Stimulated activated memory B cell treated with anti-CD40 and anti-IgM and Interleukin-4, amounts not matched to agents 10 μg/mL and 1 μg/mL and 100 μg/mL, for 72 hours (primary cell): ENCODE data around the gene PDE3B.
"Not testable (repeated sequence)": the region's sequence is repeated elsewhere in the genome, so short reads cannot be mapped to it uniquely, and the experiment has no call there.

ENCODE experiments used
- ATAC-seq: fragments of 150-1000 bp; cut with Tn5 transposase; 2 replicates; pipeline ENCODE4 v1.10.0; 2021
- H3K27ac Mint-ChIP-seq: one replicate; pipeline ENCODE4 v1.8.0; 2022; ENCODE audit warnings: mild to moderate bottlenecking, mixed read lengths
- H3K27me3 Mint-ChIP-seq: one replicate; pipeline ENCODE4 v1.8.0; 2022; ENCODE audit warnings: mixed read lengths
- H3K36me3 Mint-ChIP-seq: one replicate; pipeline ENCODE4 v1.8.0; 2022; ENCODE audit warnings: mixed read lengths
- H3K4me1 Mint-ChIP-seq: one replicate; pipeline ENCODE4 v1.8.0; 2022; ENCODE audit warnings: mixed read lengths
- H3K4me3 Mint-ChIP-seq: one replicate; pipeline ENCODE4 v1.8.0; 2022; ENCODE audit warnings: mild to moderate bottlenecking, moderate library complexity, mixed read lengths
- H3K9me3 Mint-ChIP-seq: one replicate; pipeline ENCODE4 v1.8.0; 2022; ENCODE audit warnings: mixed read lengths

The PDE3B gene

DNA sequence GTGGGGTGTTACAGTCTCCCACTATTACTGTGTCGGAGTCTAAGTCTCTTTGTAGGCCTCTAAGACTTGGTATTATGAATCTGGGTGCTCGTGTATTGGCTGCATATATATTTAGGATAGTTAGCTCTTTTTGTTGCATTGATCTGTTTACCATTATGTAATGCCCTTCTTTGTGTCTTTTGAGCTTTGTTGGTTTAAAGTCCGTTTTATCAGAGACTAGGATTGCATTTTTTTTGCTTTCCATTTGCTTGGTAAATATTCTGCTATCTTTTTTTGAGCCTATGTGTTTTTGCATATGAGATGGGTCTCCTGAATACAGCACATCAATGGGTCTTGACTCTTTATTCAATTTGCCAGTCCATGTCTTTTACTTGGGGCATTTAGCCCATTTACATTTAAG lies 97.6 kb downstream of the PDE3B start:
- Mint-ChIP-seq H3K36me3 (no peaks in the 10 kb centered on the region), H3K4me1 (no peaks in the 10 kb centered on the region), H3K4me3 (no peak overlapping the region), H3K9me3 (peaks cover 2% of the 10 kb centered on the region), H3K27me3 (no peaks in the 10 kb centered on the region), H3K27ac (no peak overlapping the region)
- ATAC-seq, result no peak

DNA sequence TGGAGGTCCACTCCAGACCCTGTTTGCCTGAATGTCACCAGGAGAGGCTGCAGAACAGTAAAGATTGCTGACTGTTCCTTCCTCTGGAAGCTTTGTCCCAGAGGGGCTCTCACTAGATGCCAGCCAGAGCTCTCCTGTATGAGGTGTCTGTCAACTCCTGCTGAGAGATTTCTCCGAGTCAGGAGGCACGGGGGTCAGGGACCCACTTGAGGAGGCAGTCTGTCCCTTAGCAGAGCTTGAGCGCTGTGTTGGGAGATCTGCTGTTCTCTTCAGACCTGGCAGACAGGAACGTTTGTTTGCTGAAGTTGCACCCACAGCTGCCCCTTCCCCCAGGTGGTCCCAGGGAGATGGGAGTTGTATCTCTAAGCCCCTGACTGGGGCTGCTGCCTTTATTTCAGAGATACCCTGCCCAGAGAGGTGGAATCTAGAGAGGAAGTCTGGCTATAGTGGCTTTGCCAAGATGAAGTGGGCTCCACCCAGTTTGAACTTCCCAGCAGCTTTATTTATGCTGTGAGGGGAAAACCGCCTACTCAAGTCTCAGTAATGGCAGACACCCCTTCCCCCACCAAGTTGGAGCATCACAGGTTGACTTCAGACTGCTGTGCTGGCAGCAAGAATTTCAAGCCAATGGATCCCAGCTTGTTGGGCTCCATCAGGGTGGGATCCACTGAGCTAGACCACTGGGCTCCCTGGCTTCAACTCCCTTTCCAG lies 99.4 kb downstream of the PDE3B start:
- Mint-ChIP-seq H3K27me3 (no peaks in the 10 kb centered on the region), H3K9me3 (peaks cover 2% of the 10 kb centered on the region), H3K4me3 (no peak overlapping the region), H3K4me1 (no peaks in the 10 kb centered on the region), H3K36me3 (no peaks in the 10 kb centered on the region), H3K27ac (no peak overlapping the region)
- no peak for ATAC-seq

DNA sequence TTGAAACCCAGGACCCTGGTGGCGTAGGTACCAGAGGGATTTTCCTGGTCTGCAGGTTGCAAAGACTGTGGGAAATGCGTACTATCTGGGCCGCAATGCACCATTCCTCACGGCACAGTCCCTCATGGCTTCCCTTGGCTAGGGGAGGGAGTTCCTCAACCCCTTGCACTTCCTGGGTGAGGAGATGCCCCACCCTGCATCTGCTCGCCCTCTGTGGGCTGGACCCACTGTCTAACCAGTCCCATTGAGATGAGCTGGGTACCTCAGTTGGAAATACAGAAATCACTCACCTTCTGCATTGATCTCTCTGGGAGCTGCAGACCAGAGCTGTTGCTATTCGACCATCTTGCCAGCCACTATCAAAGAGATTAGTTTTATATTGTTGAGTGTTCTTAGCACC lies 100.1 kb downstream of the PDE3B start:
- not testable (repeated sequence) for H3K36me3 Mint-ChIP-seq, H3K27ac Mint-ChIP-seq, H3K27me3 Mint-ChIP-seq, H3K9me3 Mint-ChIP-seq, H3K4me1 Mint-ChIP-seq, H3K4me3 Mint-ChIP-seq, ATAC-seq

DNA sequence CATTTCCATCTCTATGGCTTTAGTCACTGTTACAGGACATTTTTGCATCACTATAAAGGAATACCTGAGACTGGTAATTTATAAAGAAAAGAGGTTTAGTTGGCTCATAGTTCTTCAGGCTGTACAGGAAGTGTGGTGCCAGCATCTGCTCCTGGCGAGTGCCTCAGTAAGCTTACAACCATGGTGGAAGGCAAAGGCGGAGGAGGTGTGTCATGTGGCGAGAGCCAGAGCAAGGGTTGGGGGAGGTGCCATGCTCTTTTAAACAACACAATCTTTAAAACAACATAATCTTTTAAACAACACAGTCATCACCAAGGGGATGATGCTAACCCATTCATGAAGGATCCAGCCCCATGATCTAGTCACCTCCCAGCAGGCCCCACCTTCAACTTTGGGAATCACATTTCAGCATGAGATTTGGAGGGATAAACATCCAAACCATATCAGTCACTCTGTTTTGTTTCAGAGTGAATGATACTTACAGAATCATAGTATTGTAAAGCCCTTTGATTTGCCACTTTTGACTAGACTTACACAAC lies 103.3 kb downstream of the PDE3B start:
- Mint-ChIP-seq H3K4me1 (no peaks in the 10 kb centered on the region), H3K36me3 (no peaks in the 10 kb centered on the region), H3K4me3 (no peak overlapping the region), H3K9me3 (no peaks in the 10 kb centered on the region), H3K27ac (no peak overlapping the region), H3K27me3 (no peaks in the 10 kb centered on the region)
- ATAC-seq, result no peak

DNA sequence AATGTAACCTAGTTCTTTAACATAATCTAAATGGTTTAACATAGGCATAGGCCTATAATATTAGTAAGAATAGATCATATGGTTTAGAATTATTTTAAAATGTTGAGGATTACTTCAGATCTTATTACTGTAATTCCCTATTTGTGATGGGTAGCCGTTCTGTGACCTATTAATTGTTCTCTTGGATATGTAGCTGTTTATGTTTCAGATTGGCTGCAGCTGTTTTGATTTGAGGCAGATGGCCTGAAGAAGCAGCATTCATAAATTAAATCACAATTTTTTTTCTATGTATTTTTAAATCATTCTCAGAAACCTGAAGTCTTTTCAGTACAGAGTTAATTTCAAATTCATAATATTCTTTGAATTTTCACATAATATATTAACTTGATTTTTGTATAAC lies 104.5 kb downstream of the PDE3B start:
- H3K27ac Mint-ChIP-seq, result no peak overlapping the region
- H3K4me3 Mint-ChIP-seq, result no peak overlapping the region
- no peaks in the 10 kb centered on the region for H3K27me3 Mint-ChIP-seq
- no peaks in the 10 kb centered on the region for H3K9me3 Mint-ChIP-seq
- no peak for ATAC-seq
- H3K36me3 Mint-ChIP-seq, result no peaks in the 10 kb centered on the region
- peaks cover 8% of the 10 kb centered on the region for H3K4me1 Mint-ChIP-seq

DNA sequence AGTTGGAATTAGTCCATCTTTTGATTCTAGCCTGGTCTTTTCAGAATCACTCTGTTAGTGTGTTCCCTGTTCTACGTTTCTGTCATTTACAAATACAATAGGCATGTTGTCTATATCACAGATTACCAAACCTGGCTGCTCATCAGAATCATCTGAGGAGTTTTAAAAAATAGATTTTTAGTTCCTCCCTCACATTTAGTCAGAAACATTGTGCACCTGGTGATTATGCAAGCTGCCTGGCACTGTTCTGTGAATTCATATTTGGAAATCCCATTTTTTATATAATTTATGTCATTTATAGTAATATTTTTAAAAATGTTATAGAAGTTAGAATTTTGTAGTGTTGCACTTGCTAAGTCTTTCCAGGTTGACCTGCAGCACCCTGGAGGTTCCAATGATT lies 107.3 kb downstream of the PDE3B start:
- peaks cover 8% of the 10 kb centered on the region for H3K4me1 Mint-ChIP-seq
- ATAC-seq, result no peak
- H3K9me3 Mint-ChIP-seq, result no peaks in the 10 kb centered on the region
- H3K27me3 Mint-ChIP-seq, result no peaks in the 10 kb centered on the region
- no peak overlapping the region for H3K4me3 Mint-ChIP-seq
- H3K27ac Mint-ChIP-seq, result no peak overlapping the region
- H3K36me3 Mint-ChIP-seq, result no peaks in the 10 kb centered on the region

DNA sequence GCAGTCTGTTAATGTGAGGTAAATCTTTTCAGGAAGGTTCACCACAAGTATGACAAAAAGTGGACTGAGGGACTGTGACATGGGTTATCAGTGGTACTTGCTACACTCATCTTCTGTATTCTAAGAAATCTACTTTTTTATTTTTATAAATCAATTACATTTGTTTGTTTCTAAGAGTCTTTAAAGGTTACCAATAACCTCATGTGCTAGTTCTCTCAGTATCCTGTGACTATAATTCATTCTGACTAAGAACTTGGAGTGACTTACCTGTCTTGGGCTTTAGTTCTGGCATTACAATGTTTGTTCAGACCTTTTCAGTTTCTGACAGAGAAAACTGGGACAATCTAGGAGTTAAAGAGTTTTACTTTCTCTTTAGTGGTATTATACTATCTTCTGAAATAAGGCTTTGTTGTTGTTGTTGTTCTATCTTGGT lies 108.4 kb downstream of the PDE3B start:
- Mint-ChIP-seq H3K9me3 (no peaks in the 10 kb centered on the region), H3K27ac (no peak overlapping the region), H3K4me1 (peaks cover 8% of the 10 kb centered on the region), H3K27me3 (no peaks in the 10 kb centered on the region), H3K4me3 (no peak overlapping the region), H3K36me3 (no peaks in the 10 kb centered on the region)
- ATAC-seq, result no peak

DNA sequence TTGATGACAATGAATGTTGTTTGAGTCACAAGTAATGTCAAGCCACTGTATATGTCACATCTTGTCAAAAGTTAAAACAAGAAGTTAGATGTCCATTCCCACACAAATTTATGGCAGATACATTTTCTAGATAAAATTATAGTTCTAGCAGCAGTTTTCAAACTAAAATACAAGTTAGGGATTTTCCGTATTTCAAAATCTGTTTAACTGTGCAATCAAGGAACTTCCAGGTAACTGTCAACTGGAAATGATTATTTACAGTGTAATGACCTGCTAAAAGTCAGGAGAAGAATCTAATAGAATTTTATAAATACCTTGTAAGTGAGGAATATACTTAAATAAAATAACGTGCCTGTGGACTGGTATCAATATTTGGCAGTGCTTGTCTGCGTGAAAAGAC lies 111.5 kb downstream of the PDE3B start:
- Mint-ChIP-seq H3K4me3 (no peak overlapping the region), H3K36me3 (no peaks in the 10 kb centered on the region), H3K27ac (no peak overlapping the region), H3K4me1 (peaks cover 8% of the 10 kb centered on the region), H3K27me3 (no peaks in the 10 kb centered on the region), H3K9me3 (no peaks in the 10 kb centered on the region)
- no peak for ATAC-seq

DNA sequence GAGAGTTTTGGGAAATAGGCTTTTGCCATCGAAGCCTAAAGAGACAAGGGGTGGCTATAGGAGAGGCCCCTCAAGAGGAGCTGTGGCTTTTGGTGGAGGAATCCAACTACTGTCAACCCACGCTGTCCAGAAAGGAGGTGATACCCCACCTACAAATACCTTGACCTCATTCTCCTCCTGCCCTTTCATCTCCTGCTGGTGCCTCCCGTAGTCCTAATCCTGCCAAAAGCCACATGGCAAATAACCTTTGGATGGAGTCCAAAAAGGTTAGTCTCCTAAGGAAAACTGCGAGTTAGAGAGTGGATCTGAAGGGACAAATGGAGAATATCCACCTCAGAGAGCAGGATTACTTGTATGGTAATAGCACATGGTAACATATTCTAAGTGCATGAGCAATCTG lies 112.7 kb downstream of the PDE3B start:
- Mint-ChIP-seq H3K27me3 (no peaks in the 10 kb centered on the region), H3K4me3 (no peak overlapping the region), H3K27ac (no peak overlapping the region), H3K4me1 (peaks cover 8% of the 10 kb centered on the region), H3K36me3 (no peaks in the 10 kb centered on the region), H3K9me3 (no peaks in the 10 kb centered on the region)
- ATAC-seq, result no peak

DNA sequence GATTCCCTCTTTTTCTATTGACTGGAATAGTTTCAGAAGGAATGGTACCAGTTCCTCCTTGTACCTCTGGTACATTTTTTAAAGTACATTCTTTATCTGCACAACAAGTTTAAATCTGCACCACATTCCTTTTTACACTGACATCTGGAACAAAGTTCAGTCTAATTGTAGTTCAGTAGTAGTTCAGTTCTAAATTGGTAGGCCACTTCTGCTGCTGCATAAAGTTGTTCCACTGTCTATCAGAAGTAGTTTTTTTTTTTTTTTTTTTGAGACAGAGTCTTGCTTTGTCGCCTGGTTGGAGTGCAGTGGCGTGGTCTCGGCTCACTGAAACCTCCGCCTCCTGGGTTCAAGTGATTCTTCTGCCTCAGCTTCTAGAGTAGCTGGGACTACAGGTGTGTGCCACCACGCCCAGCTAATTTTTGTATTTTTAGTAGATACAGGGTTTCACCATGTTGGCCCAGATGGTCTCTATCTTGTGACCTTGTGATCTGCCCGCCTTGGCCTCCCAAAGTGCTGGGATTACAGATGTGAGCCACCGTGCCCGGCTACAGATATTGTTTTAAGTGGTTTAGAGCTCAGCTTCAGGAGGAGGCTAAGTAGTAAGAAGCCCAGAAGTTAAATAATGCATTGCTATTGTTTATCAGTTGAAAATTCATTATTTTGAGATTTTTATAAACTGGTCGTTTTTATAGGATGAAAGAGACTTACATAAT lies 115.9 kb downstream of the PDE3B start:
- H3K4me1 Mint-ChIP-seq, H3K36me3 Mint-ChIP-seq, H3K4me3 Mint-ChIP-seq, ATAC-seq, H3K27me3 Mint-ChIP-seq, H3K27ac Mint-ChIP-seq, H3K9me3 Mint-ChIP-seq: not testable (repeated sequence)

DNA sequence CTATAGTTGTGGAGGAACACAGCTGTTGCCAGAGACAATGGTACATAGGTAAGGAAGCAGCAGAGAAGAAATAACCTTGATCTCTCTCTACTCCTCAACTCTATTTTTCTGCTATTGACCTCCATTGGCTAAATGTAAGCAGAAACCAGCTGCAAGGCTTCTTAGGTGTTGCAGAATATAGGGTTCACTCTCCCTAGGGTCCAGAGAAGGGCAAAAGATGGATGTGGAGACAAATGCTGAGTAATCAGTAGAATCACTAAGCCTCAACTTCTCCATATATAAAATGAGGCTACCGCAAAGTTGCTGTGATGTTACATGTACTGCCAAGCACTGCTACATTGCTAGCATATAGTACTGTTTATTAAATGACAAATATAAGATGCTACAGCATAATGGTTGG lies 120.6 kb downstream of the PDE3B start:
- peaks cover 14% of the 10 kb centered on the region for H3K4me1 Mint-ChIP-seq

DNA sequence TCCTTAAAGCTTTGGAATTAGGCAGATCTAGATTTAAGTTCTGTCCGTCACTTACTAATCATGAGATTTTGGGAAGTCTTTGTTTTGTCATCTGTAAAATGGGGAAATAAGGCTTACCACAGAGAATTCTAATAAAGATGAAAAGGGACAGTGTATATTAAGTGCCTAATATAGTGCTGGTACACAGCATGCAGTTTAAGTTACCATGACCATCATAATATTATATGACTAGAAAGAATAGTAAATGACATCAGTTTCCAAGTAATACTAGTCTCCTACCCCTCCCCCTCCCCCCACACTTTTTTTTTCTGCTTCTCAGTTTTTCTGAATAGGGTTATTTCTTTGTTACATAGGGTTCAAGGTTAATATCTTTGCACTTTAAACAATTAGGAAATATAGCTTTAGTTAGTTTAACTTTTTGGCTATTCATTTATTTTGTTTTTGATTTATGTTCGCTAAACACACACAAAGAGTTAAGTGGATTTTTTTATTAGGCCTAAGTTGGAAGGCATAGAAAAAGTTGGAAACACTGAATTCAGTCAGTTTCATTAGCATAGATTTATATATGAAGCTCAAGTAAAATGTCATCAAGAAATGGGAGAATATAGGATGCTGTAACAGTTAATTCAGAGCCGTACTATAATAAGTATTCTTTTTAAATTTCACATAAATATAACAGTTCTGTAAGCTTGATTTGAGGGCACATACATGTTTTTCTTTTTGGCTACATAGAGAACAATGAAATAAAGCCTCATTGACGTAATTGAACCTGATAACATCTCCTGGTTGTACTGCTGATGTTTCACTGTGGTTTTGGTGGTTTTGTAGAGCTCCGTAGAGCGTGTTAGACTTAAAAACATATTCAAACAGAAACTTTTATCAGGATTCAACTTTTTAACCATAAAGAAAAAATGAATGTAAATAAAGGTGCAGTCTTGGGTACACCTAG lies 121.2 kb downstream of the PDE3B start:
- no peaks in the 10 kb centered on the region for H3K36me3 Mint-ChIP-seq
- peaks cover 15% of the 10 kb centered on the region for H3K4me1 Mint-ChIP-seq
- no peaks in the 10 kb centered on the region for H3K9me3 Mint-ChIP-seq
- peak; percentile 91 for ATAC-seq
- H3K4me3 Mint-ChIP-seq, result peak overlapping the region; percentile 16
- H3K27ac Mint-ChIP-seq, result no peak overlapping the region
- H3K27me3 Mint-ChIP-seq, result peaks cover 3% of the 10 kb centered on the region

More for the DNA sequence above, 120.6 kb downstream of the PDE3B start:
- no peak overlapping the region for H3K4me3 Mint-ChIP-seq
- no peaks in the 10 kb centered on the region for H3K36me3 Mint-ChIP-seq
- ATAC-seq, result peak; percentile 76
- H3K27me3 Mint-ChIP-seq, result no peaks in the 10 kb centered on the region
- H3K27ac Mint-ChIP-seq, result no peak overlapping the region
- no peaks in the 10 kb centered on the region for H3K9me3 Mint-ChIP-seq

DNA sequence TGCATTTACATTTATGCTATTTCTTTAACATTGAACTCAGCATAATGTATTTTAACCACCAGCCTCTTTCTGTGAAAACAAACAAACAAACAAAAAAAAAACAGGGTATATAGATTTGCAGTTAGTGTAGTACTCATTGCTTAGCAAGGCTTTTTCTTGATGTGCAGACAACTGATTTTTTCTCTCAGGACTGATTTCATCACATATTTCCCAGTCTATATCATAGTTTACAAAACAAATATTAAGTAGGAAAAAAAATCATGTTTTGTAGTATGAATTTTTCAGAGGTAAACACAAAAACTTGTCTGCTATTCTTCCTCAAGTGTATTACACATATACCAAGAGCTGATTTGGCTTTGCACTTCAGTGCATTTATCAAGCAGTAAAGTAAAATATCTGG lies 123.0 kb downstream of the PDE3B start:
- no peaks in the 10 kb centered on the region for H3K36me3 Mint-ChIP-seq
- no peak overlapping the region for H3K4me3 Mint-ChIP-seq
- no peak overlapping the region for H3K27ac Mint-ChIP-seq

DNA sequence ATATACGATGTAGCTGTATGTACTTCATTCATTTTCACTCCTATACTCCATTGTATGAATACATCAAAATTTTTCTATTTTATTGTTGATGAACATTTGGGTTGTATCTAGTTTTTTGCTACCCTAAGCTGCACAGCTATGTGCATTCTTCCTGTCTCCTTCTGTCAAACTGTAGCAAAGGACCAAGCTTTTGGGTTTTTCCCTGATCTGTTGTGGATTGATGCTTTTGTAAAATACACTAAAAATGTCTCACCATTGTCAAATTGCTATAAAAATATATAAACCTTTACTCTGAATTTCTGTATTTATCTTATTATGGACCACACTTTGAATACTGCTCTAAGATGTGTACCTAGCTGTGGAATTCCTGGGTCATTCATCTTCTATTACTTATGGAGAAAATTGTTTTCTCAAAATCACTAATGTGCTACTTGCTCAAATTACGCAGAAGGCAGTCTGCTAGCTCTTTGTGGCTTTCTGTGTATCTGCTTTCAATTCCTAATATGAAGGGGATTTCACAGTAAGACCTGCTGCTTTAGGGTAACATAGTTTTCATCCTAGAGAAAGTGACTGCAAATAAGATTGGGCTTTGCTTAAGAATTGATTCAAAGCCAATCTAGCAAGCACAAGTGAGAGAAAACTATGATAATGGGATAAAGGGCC lies 125.1 kb downstream of the PDE3B start:
- Mint-ChIP-seq H3K4me1 (peaks cover 15% of the 10 kb centered on the region), H3K36me3 (no peaks in the 10 kb centered on the region), H3K4me3 (peak overlapping the region; percentile 10)

More for the DNA sequence above, 123.0 kb downstream of the PDE3B start:
- Mint-ChIP-seq H3K27me3 (peaks cover 11% of the 10 kb centered on the region), H3K4me1 (peaks cover 15% of the 10 kb centered on the region), H3K9me3 (no peaks in the 10 kb centered on the region)
- ATAC-seq, result no peak

DNA sequence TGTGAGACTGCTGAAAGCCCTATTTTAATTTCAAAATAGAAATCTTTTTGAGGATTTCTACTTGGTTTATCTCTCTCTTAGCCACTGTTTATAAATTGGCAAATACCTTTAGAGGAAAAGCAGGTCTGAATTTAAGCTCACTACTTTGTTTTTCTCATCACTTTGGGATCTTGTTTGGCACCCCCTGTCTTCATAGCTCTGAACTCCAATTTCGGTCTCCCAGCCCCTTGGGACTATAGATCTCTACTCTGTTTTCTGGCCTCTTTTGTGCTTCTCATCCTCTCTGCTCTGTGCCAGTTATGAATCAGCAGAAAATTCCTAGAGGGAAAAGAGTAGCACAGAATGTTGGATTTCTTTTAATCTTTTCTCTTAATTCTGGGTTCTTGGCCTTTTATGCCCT lies 130.2 kb downstream of the PDE3B start:
- H3K4me1 Mint-ChIP-seq, result peaks cover 5% of the 10 kb centered on the region
- no peak overlapping the region for H3K27ac Mint-ChIP-seq
- no peak for ATAC-seq
- no peaks in the 10 kb centered on the region for H3K36me3 Mint-ChIP-seq
- no peak overlapping the region for H3K4me3 Mint-ChIP-seq
- H3K9me3 Mint-ChIP-seq, result no peaks in the 10 kb centered on the region
- peaks cover 20% of the 10 kb centered on the region for H3K27me3 Mint-ChIP-seq

More for the DNA sequence above, 125.1 kb downstream of the PDE3B start:
- H3K27me3 Mint-ChIP-seq, result peaks cover 11% of the 10 kb centered on the region
- H3K9me3 Mint-ChIP-seq, result no peaks in the 10 kb centered on the region
- peak; percentile 69 for ATAC-seq
- H3K27ac Mint-ChIP-seq, result peak overlapping the region; percentile 1
